ENCODE measurements around the gene ERCC6L. TPM values are rescaled to one million over a fixed set of nuclear protein-coding genes. Genes with fewer than 3 reads are reported as not detected.
"Not testable (repeated sequence)": the region's sequence is repeated elsewhere in the genome, so short reads cannot be mapped to it uniquely, and the experiment has no call there.

Gene ERCC6L
- total RNA-seq, 1 experiment from 2014 or later = 14.6 TPM

GRCh38 chrX:72238183-72238582 lies 644 bp downstream of the ERCC6L start:
- peak overlapping the region; percentile 86 for H3K9ac ChIP-seq (ENCODE audit: low read length)
- no peak for TF ChIP-seq EZH2 (IDR thresholded peaks at IDR 0.05; ENCODE audit: low read length, unreplicated experiment)
- no peak for TF ChIP-seq CTCF (conservative IDR thresholded peaks at IDR 0.05; ENCODE audit: low read depth, low read length)
- TF ChIP-seq EZH2phosphoT487 (IDR thresholded peaks at IDR 0.05; ENCODE audit: borderline replicate concordance, low read length) = no peak
- no peaks in the 10 kb centered on the region for H3K27me3 ChIP-seq (ENCODE audit: low read length)
- intact Hi-C loops (cut with micrococcal nuclease) = loop anchor here (5.0 to 10.0 kb wide), 3 partner anchors 36 to 53 kb away; partner anchors contain the start of genes PIN4 and RPS4X
- no TSS peak for BruUV-seq (replicated peaks)
- peak overlapping the region; percentile 94 for H3K4me2 ChIP-seq (ENCODE audit: low read length)
- H3K9me2 ChIP-seq (replicated peaks; ENCODE audit: low read length) = no peaks in the 10 kb centered on the region
- H2AFZ ChIP-seq (ENCODE audit: low read length) = peak overlapping the region; percentile 83
- DNase-seq (peak; percentile 16), ATAC-seq (peak; percentile 14)
- H3K36me3 ChIP-seq (ENCODE audit: low read depth, low read length) = 0 out of 2 replicates have a peak, but pooled peaks cover 7% of the 10 kb centered on the region
- H3K4me3 ChIP-seq (ENCODE audit: low read length) = peak overlapping the region; percentile 95
- peaks cover 45% of the 10 kb centered on the region for H3K79me2 ChIP-seq (ENCODE audit: low read length)
- no peaks in the 10 kb centered on the region for H3F3A ChIP-seq (ENCODE audit: low read length, unreplicated experiment)
- H3K4me1 ChIP-seq (ENCODE audit: insufficient read depth, low read length) = peaks cover 29% of the 10 kb centered on the region
- no peaks in the 10 kb centered on the region for H4K20me1 ChIP-seq (ENCODE audit: low read length)
- peak overlapping the region; percentile 77 for H3K27ac ChIP-seq (ENCODE audit: low read length)
- H3K9me3 ChIP-seq (ENCODE audit: low read length) = no peaks in the 10 kb centered on the region
- ChIA-PET CTCF (interaction anchor here (0.5 kb wide), 1 partner anchor 172 kb away, joined by 6 read pairs; no protein-coding TSS in a partner anchor), POLR2A (ENCODE audit: unreplicated experiment) (interaction anchor here (0.6 to 1.0 kb wide), 3 partner anchors 36 to 208 kb away, joined by 3 to 4 read pairs (median 3); partner anchors contain the start of gene PIN4)

- no peaks in the 10 kb centered on the region for H3F3A ChIP-seq (ENCODE audit: low read length, unreplicated experiment)
- TF ChIP-seq EZH2 (IDR thresholded peaks at IDR 0.05; ENCODE audit: low read length, unreplicated experiment) (no peak), CTCF (conservative IDR thresholded peaks at IDR 0.05; ENCODE audit: low read depth, low read length) (no peak), EZH2phosphoT487 (IDR thresholded peaks at IDR 0.05; ENCODE audit: borderline replicate concordance, low read length) (no peak)
- H3K79me2 ChIP-seq (ENCODE audit: low read length) = peaks cover 56% of the 10 kb centered on the region
- DNase-seq (peak; percentile 77), ATAC-seq (peak; percentile 43)
- no peaks in the 10 kb centered on the region for H3K27me3 ChIP-seq (ENCODE audit: low read length)
- BruUV-seq (replicated peaks) = TSS peak; percentile 12
- no peak overlapping the region for H3K9ac ChIP-seq (ENCODE audit: low read length)
- H4K20me1 ChIP-seq (ENCODE audit: low read length) = no peaks in the 10 kb centered on the region
- 0 out of 2 replicates have a peak, but pooled peaks cover 7% of the 10 kb centered on the region for H3K36me3 ChIP-seq (ENCODE audit: low read depth, low read length)
- intact Hi-C loops (cut with micrococcal nuclease) = loop anchor here (5.0 to 10.0 kb wide), 3 partner anchors 35 to 52 kb away; partner anchors contain the start of genes PIN4 and RPS4X
- H3K4me3 ChIP-seq (ENCODE audit: low read length) = peak overlapping the region; percentile 33; the same call in 1 of the 2 replicates
- ChIA-PET CTCF (interaction anchor here (0.9 kb wide), 1 partner anchor 304 kb away, joined by 3 read pairs; no protein-coding TSS in a partner anchor), POLR2A (ENCODE audit: unreplicated experiment) (interaction anchor here (0.7 to 1.0 kb wide), 2 partner anchors 40 to 599 kb away, joined by 4 to 7 read pairs; partner anchors contain the start of gene RPS4X)
- H3K9me3 ChIP-seq (ENCODE audit: low read length) = no peaks in the 10 kb centered on the region
- no peaks in the 10 kb centered on the region for H3K9me2 ChIP-seq (replicated peaks; ENCODE audit: low read length)
- peak overlapping the region; percentile 62 for H3K27ac ChIP-seq (ENCODE audit: low read length)
- H2AFZ ChIP-seq (ENCODE audit: low read length) = no peak overlapping the region
- H3K4me1 ChIP-seq (ENCODE audit: insufficient read depth, low read length) = peaks cover 27% of the 10 kb centered on the region
- H3K4me2 ChIP-seq (ENCODE audit: low read length) = peak overlapping the region; percentile 94
Observed at GRCh38 chrX:72236841-72237240, 2.0 kb downstream of the ERCC6L start.

GRCh38 chrX:72230290-72230689 lies 8.5 kb downstream of the ERCC6L start:
- Histone ChIP-seq H3K27ac (ENCODE audit: low read length) (no peak overlapping the region), H3K79me2 (ENCODE audit: low read length) (peaks cover 92% of the 10 kb centered on the region), H3F3A (ENCODE audit: low read length, unreplicated experiment) (no peaks in the 10 kb centered on the region), H3K9ac (ENCODE audit: low read length) (no peak overlapping the region), H4K20me1 (ENCODE audit: low read length) (no peaks in the 10 kb centered on the region), H3K36me3 (ENCODE audit: low read depth, low read length) (peaks cover 26% of the 10 kb centered on the region), H3K9me3 (ENCODE audit: low read length) (no peaks in the 10 kb centered on the region), H3K4me2 (ENCODE audit: low read length) (no peak overlapping the region), H3K4me3 (ENCODE audit: low read length) (no peak overlapping the region), H3K4me1 (ENCODE audit: insufficient read depth, low read length) (peaks cover 3% of the 10 kb centered on the region; the same call in 1 of the 2 replicates), H3K27me3 (ENCODE audit: low read length) (no peaks in the 10 kb centered on the region), H2AFZ (ENCODE audit: low read length) (no peak overlapping the region), H3K9me2 (replicated peaks; ENCODE audit: low read length) (no peaks in the 10 kb centered on the region)
- ChIA-PET CTCF (no interaction called here), POLR2A (ENCODE audit: unreplicated experiment) (no interaction called here)
- BruUV-seq (replicated peaks) = no TSS peak
- TF ChIP-seq EZH2phosphoT487 (IDR thresholded peaks at IDR 0.05; ENCODE audit: borderline replicate concordance, low read length) = no peak
- no peak for TF ChIP-seq EZH2 (IDR thresholded peaks at IDR 0.05; ENCODE audit: low read length, unreplicated experiment)
- no peak for TF ChIP-seq CTCF (conservative IDR thresholded peaks at IDR 0.05; ENCODE audit: low read depth, low read length)
- intact Hi-C loops (cut with micrococcal nuclease) = loop anchor here (10.0 kb wide), 1 partner anchor 45 kb away; the partner anchor contains the start of gene PIN4
- ATAC-seq = no peak
- DNase-seq = no peak

GRCh38 chrX:72220375-72220774 lies 18.5 kb downstream of the ERCC6L start:
- POLR2A ChIA-PET (ENCODE audit: unreplicated experiment); BruUV-seq (replicated peaks); intact Hi-C loops (cut with micrococcal nuclease); H3K27ac ChIP-seq (ENCODE audit: low read length); ATAC-seq; H3K36me3 ChIP-seq (ENCODE audit: low read depth, low read length); H3K4me3 ChIP-seq (ENCODE audit: low read length); H3K9me3 ChIP-seq (ENCODE audit: low read length); H3K4me1 ChIP-seq (ENCODE audit: insufficient read depth, low read length); H2AFZ ChIP-seq (ENCODE audit: low read length); H3F3A ChIP-seq (ENCODE audit: low read length, unreplicated experiment); CTCF ChIA-PET; H3K9me2 ChIP-seq (replicated peaks; ENCODE audit: low read length); H4K20me1 ChIP-seq (ENCODE audit: low read length); H3K27me3 ChIP-seq (ENCODE audit: low read length); H3K4me2 ChIP-seq (ENCODE audit: low read length); DNase-seq; H3K9ac ChIP-seq (ENCODE audit: low read length): not testable (repeated sequence)
- H3K79me2 ChIP-seq (ENCODE audit: low read length) = peaks cover 46% of the 10 kb centered on the region

Data from PC-3 (cell line).